Endothelial cell of umbilical vein (primary cell): ENCODE data around the gene CDH20. TPM values are rescaled to one million over a fixed set of nuclear protein-coding genes. Genes with fewer than 3 reads are reported as not detected.

Experiments
- BruUV-seq: library from RNA; stranded (reverse); fragments of 400-500 nt; replicated peaks from 2 replicates; lab custom pipeline; 2021; lab: Mats Ljungman, UMichigan
- CTCF ChIA-PET: fragments of 300-600, 350-600 bp; sonication (Branson Sonifier 250); formaldehyde crosslinking; loops from one replicate; lab custom pipeline; 2021; ENCODE audit warnings: antibody characterized with exemption, inconsistent platforms; lab: Charles Lee
- POLR2A ChIA-PET: fragments of 300-600, 350-600 bp; sonication (Branson Sonifier 250); formaldehyde crosslinking; loops from one replicate; lab custom pipeline; 2021; ENCODE audit warnings: antibody characterized with exemption, inconsistent platforms; lab: Charles Lee
- DNase-seq: peaks from one replicate; pipeline ENCODE4 v3.0.0-alpha.2; 2011; ENCODE audit warnings: low read depth, low spot score
- FAIRE-seq: peaks from 2 replicates; lab custom pipeline; 2011; peaks lifted over from hg19 to GRCh38; lab: Jason Lieb, UNC
- H2AFZ ChIP-seq: 2 replicates; pipeline ENCODE4 v1.6.0; 2012; ENCODE audit warnings: low read depth, low read length, control low read depth, inconsistent platforms
- H3K27ac ChIP-seq: 2 replicates; pipeline ENCODE4 v1.5.1; 2011; ENCODE audit warnings: low read depth, mild to moderate bottlenecking, control low read depth, low read length, moderate library complexity; ENCODE audit not compliant: insufficient read depth
- H3K27me3 ChIP-seq, 2 experiments: 2 replicates each; pipeline versions ENCODE4 v1.6.0 to v1.6.1; 2011; ENCODE audit warnings: low read length in 2 of 2, mixed read lengths in 1 of 2; ENCODE audit not compliant: control insufficient read depth in 2 of 2, insufficient read depth in 2 of 2
- H3K36me3 ChIP-seq, 2 experiments: 2 replicates in 1 of 2; 3 replicates in 1 of 2; pipeline ENCODE4 v1.5.1; 2011; ENCODE audit warnings: low read length in 2 of 2, mild to moderate bottlenecking in 1 of 2, moderate library complexity in 1 of 2; ENCODE audit not compliant: control insufficient read depth in 2 of 2, insufficient read depth in 2 of 2; ENCODE audit errors: extremely low read depth in 1 of 2
- H3K4me1 ChIP-seq: 3 replicates; pipeline ENCODE4 v1.5.1; 2011; ENCODE audit warnings: mild to moderate bottlenecking, low read length; ENCODE audit not compliant: control insufficient read depth, insufficient read depth; ENCODE audit errors: extremely low read depth
- H3K4me2 ChIP-seq: 2 replicates; pipeline ENCODE4 v1.6.1; 2011; ENCODE audit warnings: low read length, control low read depth, mixed read lengths; ENCODE audit not compliant: insufficient read depth
- H3K4me3 ChIP-seq, 3 experiments: fragments of 200-600 bp in 1 of 3; sonication (generic), shearing (Covaris generic) in 1 of 3; replicated peaks in 1 of 3; 2 replicates each; pipeline ENCODE4 v1.5.1; 2011 to 2016; ENCODE audit warnings: control low read depth in 3 of 3, low read length in 3 of 3, mild to moderate bottlenecking in 2 of 3, inconsistent platforms in 1 of 3, low read depth in 1 of 3, moderate library complexity in 1 of 3; ENCODE audit not compliant: insufficient read depth in 1 of 3
- H3K79me2 ChIP-seq: 2 replicates; pipeline ENCODE4 v1.6.0; 2012; ENCODE audit warnings: low read length, inconsistent platforms; ENCODE audit not compliant: control insufficient read depth, insufficient read depth
- H3K9ac ChIP-seq: replicated peaks from 2 replicates; pipeline ENCODE3; 2011; ENCODE audit warnings: low read length, control low read depth; ENCODE audit not compliant: insufficient read depth; ENCODE audit errors: extremely low read depth
- H3K9me1 ChIP-seq: replicated peaks from 3 replicates; pipeline ENCODE4 v1.6.0; 2011; ENCODE audit warnings: mild to moderate bottlenecking, low read length; ENCODE audit not compliant: control insufficient read depth, insufficient read depth; ENCODE audit errors: extremely low read depth
- H3K9me3 ChIP-seq: replicated peaks from 2 replicates; pipeline ENCODE4 v1.5.1; 2012; ENCODE audit warnings: low read length, inconsistent platforms; ENCODE audit not compliant: control insufficient read depth, insufficient read depth
- H4K20me1 ChIP-seq: replicated peaks from 2 replicates; pipeline ENCODE3; 2011; ENCODE audit warnings: mild to moderate bottlenecking, low read length; ENCODE audit not compliant: control insufficient read depth, insufficient read depth; ENCODE audit errors: extremely low read depth
- CTCF ChIP-seq, 2 donors: IDR thresholded peaks; 1 replicate in 1 of 2; 2 replicates in 1 of 2; pipeline ENCODE4 v1.5.1; 2011; ENCODE audit warnings: low read length in 2 of 2, mild to moderate bottlenecking in 2 of 2, moderate library complexity in 2 of 2, control low read depth in 1 of 2, inconsistent platforms in 1 of 2, low read depth in 1 of 2; ENCODE audit not compliant: insufficient read depth in 1 of 2; ENCODE audit errors: extremely low read depth in 1 of 2
- EZH2 ChIP-seq: IDR thresholded peaks from 2 replicates; pipeline ENCODE4 v1.6.1; 2012; ENCODE audit warnings: borderline replicate concordance, low read depth, mild to moderate bottlenecking, moderate library complexity, low read length, inconsistent platforms; ENCODE audit not compliant: severe bottlenecking
- FOS ChIP-seq: IDR thresholded peaks from 2 replicates; pipeline ENCODE4 v1.6.1; 2011; ENCODE audit warnings: mild to moderate bottlenecking, low read length, moderate library complexity, borderline replicate concordance; ENCODE audit not compliant: insufficient read depth
- GATA2 ChIP-seq: IDR thresholded peaks from 2 replicates; pipeline ENCODE4 v1.7.0; 2011; ENCODE audit warnings: low read depth, mild to moderate bottlenecking, moderate library complexity, mixed read lengths, low read length; ENCODE audit not compliant: insufficient read length, insufficient read depth
- JUN ChIP-seq: IDR thresholded peaks from 2 replicates; pipeline ENCODE4 v1.6.1; 2011; ENCODE audit warnings: borderline replicate concordance, low read depth; ENCODE audit not compliant: insufficient read length, insufficient read depth
- MAX ChIP-seq: IDR thresholded peaks from 2 replicates; pipeline ENCODE4 v1.6.1; 2011; ENCODE audit not compliant: insufficient read depth, insufficient read length
- MYC ChIP-seq: IDR thresholded peaks from one replicate; pipeline ENCODE4 v1.6.1; 2011; ENCODE audit warnings: mild to moderate bottlenecking, low read depth, low read length
- POLR2A ChIP-seq: IDR thresholded peaks from 2 replicates; pipeline ENCODE4 v1.6.1; 2012; ENCODE audit warnings: low read depth, mild to moderate bottlenecking, control low read depth, low read length
- POLR2AphosphoS5 ChIP-seq: IDR thresholded peaks from 2 replicates; pipeline ENCODE4 v1.6.1; 2012; ENCODE audit warnings: low read depth, mild to moderate bottlenecking, control low read depth, low read length, moderate library complexity; ENCODE audit not compliant: insufficient read depth
- dilution Hi-C: fragments of 300-500 bp; cut with MboI; formaldehyde crosslinking; loops from one replicate; pipeline ENCODE4 v1.15.0; 2019; ENCODE audit warnings: low sequenced_read_pairs; ENCODE audit not compliant: extremely low pct_ligation_motif_present
- intact Hi-C: fragments of 100-400 bp; cut with micrococcal nuclease; formaldehyde crosslinking; loops from one replicate; pipeline ENCODE4 v1.10.0; 2022
- polyA plus RNA-seq, 4 experiments: library from polyadenylated mRNA; depleted of rRNA in 3 of 4; stranded (reverse) in 3 of 4; unstranded in 1 of 4; fragments of >200 nt; gene quantifications; 2 replicates each; pipeline versions ENCODE4 v1.2.1 to v1.2.3, GENCODE V29; 2011 to 2012; ENCODE audit warnings: missing spikeins in 1 of 4
- total RNA-seq: library from RNA; stranded (reverse); gene quantifications from 2 replicates; pipeline ENCODE4 v1.2.3, GENCODE V29; 2021

CDH20 gene
- total and polyA plus RNA-seq, 2 donors (not counting 3 experiments of a cell fraction or from before 2014, with no cell fraction given), result not detected

GRCh38 chr18:61329398-61329797, 3.8 kb upstream of the CDH20 start:
- Histone ChIP-seq H3K36me3 (no peaks in the 10 kb centered on the region), H2AFZ (no peak overlapping the region), H3K9me1 (no peaks in the 10 kb centered on the region), H3K27ac (no peak overlapping the region), H3K79me2 (no peaks in the 10 kb centered on the region), H3K9ac (no peak overlapping the region), H3K27me3 (peaks cover 3 to 5% of the 10 kb centered on the region in 2 experiments), H4K20me1 (no peaks in the 10 kb centered on the region), H3K4me1 (peaks cover 8% of the 10 kb centered on the region), H3K4me2 (no peak overlapping the region), H3K4me3 (no peak overlapping the region), H3K9me3 (no peaks in the 10 kb centered on the region)
- CTCF ChIA-PET, result interaction anchor here (0.7 to 1.0 kb wide), 2 partner anchors 9 to 173 kb away, joined by 3 read pairs; no protein-coding TSS in a partner anchor
- no peak for DNase-seq
- no peak for FAIRE-seq
- no peak for TF ChIP-seq MYC
- TF ChIP-seq EZH2, result no peak
- dilution Hi-C loops (no loop called here), intact Hi-C loops (no loop called here)
- no TSS peak for BruUV-seq
- POLR2A ChIA-PET, result no interaction called here

GRCh38 chr18:61331051-61331450, 2.2 kb upstream of the CDH20 start:
- dilution Hi-C loops, result no loop called here

More at GRCh38 chr18:61331051-61331450, 2.2 kb upstream of the CDH20 start:
- no peak overlapping the region for H3K27ac ChIP-seq
- no peak overlapping the region for H3K4me2 ChIP-seq
- no peak overlapping the region for H3K4me3 ChIP-seq
- H3K9ac ChIP-seq, result no peak overlapping the region
- POLR2A ChIA-PET, result no interaction called here
- TF ChIP-seq EZH2, result no peak
- no peak for TF ChIP-seq GATA2
- no peak for TF ChIP-seq POLR2A
- TF ChIP-seq POLR2AphosphoS5, result no peak
- no peak for TF ChIP-seq MYC
- TF ChIP-seq MAX, result no peak
- no peak for TF ChIP-seq JUN
- no peak for TF ChIP-seq CTCF (IDR thresholded peaks at IDR 0.05; ENCODE audit: extremely low read depth in 1 of 2, insufficient read depth in 1 of 2, low read depth in 1 of 2, low read length in 2 of 2)
- no peak for TF ChIP-seq FOS
- intact Hi-C loops, result no loop called here
- H3K9me3 ChIP-seq, result no peaks in the 10 kb centered on the region
- FAIRE-seq (no peak), DNase-seq (no peak)
- H3K36me3 ChIP-seq, result no peaks in the 10 kb centered on the region
- no peaks in the 10 kb centered on the region for H3K79me2 ChIP-seq
- CTCF ChIA-PET, result interaction anchor here (1.3 to 6.1 kb wide), 2 partner anchors 8 to 171 kb away, joined by 3 to 27 read pairs; no protein-coding TSS in a partner anchor
- H2AFZ ChIP-seq, result no peak overlapping the region
- H3K27me3 ChIP-seq, result peaks cover 14 to 15% of the 10 kb centered on the region in 2 experiments
- H4K20me1 ChIP-seq, result no peaks in the 10 kb centered on the region
- H3K4me1 ChIP-seq, result peaks cover 11% of the 10 kb centered on the region
- H3K9me1 ChIP-seq, result no peaks in the 10 kb centered on the region
- no TSS peak for BruUV-seq
